GM12874 (cell line): ENCODE measurements around the gene DDX39B.

ENCODE experiments used
- TF ChIP-seq, protein P1 (sequence below): IDR thresholded peaks from 2 replicates; pipeline ENCODE4 v1.5.1; 2011; ENCODE audit warnings: low read depth, mild to moderate bottlenecking, control low read depth, low read length, moderate library complexity; ENCODE audit not compliant: insufficient read depth

Gene DDX39B

DNA sequence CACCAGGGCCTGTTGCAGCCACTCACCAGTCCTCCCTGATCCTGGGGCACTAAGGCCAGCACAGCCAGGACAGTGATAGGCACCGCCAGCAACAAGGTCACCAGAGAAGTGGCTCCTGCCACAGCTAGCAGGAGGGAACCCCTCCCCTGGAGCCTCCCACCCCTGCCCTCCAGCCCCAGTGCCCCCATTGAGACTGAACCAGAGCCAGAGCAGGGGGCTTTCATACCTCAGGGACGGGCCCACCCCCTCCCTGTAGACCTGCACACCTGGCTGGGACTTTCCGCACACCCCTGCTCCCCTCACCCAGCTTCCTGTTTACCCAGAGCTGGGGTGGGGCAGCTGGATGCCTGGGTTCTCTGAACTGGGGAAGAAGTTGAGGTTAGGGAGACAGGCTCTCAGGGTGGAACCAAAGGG is 40.4 kb upstream of the DDX39B start, which contains the start of gene LTB:
Gene LTB (minus strand): TSS at position 195 of the 414 bp plus-strand sequence. CDS start 7 bp downstream, at position 188.
- TF ChIP-seq, protein P1, sequence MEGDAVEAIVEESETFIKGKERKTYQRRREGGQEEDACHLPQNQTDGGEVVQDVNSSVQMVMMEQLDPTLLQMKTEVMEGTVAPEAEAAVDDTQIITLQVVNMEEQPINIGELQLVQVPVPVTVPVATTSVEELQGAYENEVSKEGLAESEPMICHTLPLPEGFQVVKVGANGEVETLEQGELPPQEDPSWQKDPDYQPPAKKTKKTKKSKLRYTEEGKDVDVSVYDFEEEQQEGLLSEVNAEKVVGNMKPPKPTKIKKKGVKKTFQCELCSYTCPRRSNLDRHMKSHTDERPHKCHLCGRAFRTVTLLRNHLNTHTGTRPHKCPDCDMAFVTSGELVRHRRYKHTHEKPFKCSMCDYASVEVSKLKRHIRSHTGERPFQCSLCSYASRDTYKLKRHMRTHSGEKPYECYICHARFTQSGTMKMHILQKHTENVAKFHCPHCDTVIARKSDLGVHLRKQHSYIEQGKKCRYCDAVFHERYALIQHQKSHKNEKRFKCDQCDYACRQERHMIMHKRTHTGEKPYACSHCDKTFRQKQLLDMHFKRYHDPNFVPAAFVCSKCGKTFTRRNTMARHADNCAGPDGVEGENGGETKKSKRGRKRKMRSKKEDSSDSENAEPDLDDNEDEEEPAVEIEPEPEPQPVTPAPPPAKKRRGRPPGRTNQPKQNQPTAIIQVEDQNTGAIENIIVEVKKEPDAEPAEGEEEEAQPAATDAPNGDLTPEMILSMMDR: no peak

DNA sequence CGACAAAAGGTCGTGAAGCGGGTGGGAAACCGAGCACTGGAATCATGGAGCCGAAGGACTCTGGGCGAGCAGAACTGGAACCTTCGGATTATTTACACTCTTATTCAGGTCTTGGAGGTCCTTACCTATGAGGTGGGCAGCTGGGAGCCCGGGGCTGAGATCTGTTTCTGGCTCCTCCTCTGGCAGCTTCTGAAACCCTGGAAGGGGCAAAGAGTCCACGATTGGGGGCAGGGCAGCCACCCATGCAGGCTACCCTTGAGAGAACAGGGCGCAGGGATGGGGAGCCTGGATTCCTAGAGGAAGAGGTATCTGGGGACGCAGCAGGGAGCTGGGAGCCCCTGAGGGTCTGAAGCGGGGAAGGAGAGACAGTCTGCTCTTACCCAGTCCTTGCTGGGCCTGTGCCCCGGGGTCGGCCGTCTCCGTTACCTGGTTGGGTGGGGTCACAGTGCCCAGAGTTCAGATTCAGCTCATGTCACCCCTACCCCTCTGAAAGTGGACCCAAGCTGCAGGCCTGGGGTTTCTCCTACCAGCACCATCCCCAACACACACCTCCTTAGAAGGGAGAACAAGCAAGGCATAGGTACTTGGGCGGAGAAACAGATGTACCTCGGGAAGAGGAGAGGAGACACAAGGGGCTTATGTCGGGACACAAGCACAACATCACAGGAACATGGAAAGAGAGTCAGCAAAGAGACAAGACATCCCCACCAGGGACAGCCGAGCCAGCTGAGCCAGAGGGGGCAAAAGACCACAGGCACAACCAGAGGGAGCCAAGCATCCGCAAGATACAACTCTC is 39.8 kb upstream of the DDX39B start:
- TF ChIP-seq, protein P1: no peak

DNA sequence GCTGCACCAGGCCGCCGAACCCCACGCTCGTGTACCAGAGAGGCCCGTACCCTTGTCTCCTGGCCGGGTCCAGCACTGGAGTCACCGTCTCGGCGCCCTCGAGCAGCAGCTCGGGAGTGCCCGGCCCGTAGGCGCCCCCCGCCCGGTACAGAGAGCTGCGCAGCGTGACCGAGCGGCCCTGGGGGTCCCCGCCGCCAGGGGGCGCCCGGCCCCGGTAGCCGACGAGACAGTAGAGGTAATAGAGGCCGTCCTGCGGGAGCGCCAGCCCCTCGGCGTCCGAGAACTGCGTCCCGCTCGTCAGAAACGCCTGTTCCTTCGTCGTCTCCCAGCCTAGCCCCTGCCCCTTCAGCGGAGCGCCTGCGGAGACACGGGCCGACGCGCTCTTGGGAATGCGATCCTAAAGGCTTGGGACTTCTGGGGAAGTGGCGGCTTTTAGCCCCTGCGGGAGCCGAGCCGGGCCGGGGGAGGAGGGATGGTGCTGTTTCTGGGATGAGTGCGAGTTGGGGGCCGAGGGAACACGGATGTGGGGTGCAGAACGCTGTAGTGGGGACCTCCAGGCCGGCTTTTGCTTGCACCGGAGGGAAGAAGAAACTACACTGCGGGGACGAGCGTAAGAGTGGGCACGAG is 39.1 kb upstream of the DDX39B start:
- TF ChIP-seq, protein P1: peak; percentile 99

DNA sequence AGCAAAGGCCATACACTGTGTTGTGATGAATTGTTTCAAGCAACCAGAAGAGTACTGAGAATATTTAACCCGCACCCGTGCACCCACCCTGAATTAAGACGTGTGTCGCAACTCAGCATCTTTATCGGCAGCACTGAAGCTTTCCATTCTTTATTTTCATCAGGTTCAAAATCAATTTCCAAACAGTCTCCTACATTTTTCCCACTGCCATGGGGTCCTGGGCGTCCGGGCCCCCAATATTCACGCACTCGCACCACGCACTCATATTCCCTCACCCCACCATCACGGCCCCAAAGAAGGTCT is 38.6 kb upstream of the DDX39B start:
- TF ChIP-seq, protein P1: no peak

DNA sequence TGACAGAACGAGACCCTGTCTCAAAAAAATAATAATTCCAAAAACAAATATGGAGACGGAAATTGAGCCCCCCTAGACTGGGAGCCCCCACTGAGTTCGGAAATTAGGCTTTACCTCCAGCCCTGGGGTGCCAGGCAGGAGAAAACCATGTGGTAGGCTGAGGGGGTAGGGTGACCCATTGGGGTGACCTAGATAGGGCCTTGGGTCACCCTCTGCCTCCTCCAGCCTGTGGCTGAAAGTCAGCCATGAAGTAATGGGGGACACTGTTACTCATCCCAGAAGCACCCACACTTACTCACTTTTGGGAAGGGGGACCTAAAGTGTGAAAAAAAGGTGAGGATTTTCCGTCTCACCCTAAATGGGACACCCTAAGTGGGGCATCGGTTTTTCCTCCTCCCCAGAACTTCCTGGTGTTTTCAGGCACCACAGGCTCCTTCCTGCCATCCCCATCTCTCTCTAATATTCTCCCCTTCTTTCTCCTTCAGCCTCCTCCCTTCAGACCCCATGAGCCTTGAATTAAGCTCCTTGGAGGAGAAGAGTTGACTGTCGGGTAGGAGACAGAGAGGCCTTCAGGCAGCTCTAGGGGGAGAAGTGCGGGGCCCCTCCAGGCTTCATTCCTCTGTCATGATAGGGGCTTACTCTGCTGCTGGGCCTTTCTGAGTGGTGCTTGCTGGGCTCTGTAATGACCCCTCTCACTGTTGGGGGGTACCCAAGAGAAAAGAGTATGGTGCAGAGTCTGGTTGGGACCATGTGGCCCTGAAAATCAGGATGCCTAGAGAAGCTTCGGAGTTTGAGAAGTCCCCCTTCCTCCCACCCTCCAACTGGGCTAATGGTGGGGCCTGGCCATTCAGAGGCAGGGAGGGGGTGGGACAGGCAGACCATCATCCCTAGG is 38.0 kb upstream of the DDX39B start:
- TF ChIP-seq, protein P1: no peak

DNA sequence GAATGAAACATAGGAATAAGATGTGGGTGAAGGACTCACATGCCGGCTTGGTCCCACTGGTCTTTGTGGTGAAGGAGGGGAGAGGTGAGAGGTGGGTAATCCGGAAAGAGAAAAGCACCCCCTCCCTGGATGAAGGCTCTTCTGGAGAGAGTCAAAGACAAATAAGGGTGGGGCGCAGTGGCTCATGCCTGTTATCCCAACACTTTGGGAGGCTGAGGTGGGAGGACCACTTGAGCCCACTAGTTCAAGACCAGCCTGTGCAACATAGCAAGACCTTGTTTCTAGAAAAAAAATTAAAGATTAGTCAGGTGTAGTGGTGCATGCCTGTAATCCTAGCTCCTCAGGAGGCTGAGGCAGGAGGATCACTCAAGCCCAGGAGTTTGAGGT is 37.3 kb upstream of the DDX39B start:
- TF ChIP-seq, protein P1: no peak
